Measurements from ENCODE around the gene ERC2. TPM values are rescaled to one million over a fixed set of nuclear protein-coding genes. Genes with fewer than 3 reads are reported as not detected.

ERC2 gene
- total RNA-seq, 1 donor from 2014 or later, result 7.4 TPM

- peak; percentile 66 for DNase-seq (ENCODE audit: low read depth)
- Histone ChIP-seq H3K9ac (ENCODE audit: low read length) (no peak overlapping the region), H3K36me3 (ENCODE audit: insufficient read depth, low read length) (no peaks in the 10 kb centered on the region), H3K27ac (ENCODE audit: low read depth, low read length) (no peak overlapping the region), H3K27me3 (ENCODE audit: insufficient read depth, low read length) (no peaks in the 10 kb centered on the region), H3K9me3 (ENCODE audit: insufficient read depth, low read depth, low read length) (no peaks in the 10 kb centered on the region), H2AFZ (ENCODE audit: low read depth, low read length) (no peak overlapping the region), H3K79me2 (ENCODE audit: insufficient read depth, low read length) (no peaks in the 10 kb centered on the region), H3K4me2 (ENCODE audit: low read length) (no peak overlapping the region), H3K4me3 (ENCODE audit: insufficient read depth, low read depth, low read length) (no peak overlapping the region), H4K20me1 (ENCODE audit: insufficient read depth, low read length) (no peaks in the 10 kb centered on the region), H3K4me1 (ENCODE audit: insufficient read depth, low read length) (peaks cover 3% of the 10 kb centered on the region)
- Mint-ChIP-seq H3K4me3 (ENCODE audit: unreplicated experiment) (no peak overlapping the region), H3K9me3 (ENCODE audit: unreplicated experiment) (no peaks in the 10 kb centered on the region), H3K27ac (ENCODE audit: unreplicated experiment) (no peak overlapping the region), H3K27me3 (ENCODE audit: low read depth, unreplicated experiment) (no peaks in the 10 kb centered on the region), H3K4me1 (ENCODE audit: low read depth, unreplicated experiment) (peaks cover 7% of the 10 kb centered on the region), H3K36me3 (ENCODE audit: low read depth, unreplicated experiment) (no peaks in the 10 kb centered on the region)
- no peak for FAIRE-seq
- no peak for TF ChIP-seq CTCF (IDR thresholded peaks at IDR 0.05; ENCODE audit: insufficient read depth, low read depth, low read length)
- no peak for TF ChIP-seq EZH2 (IDR thresholded peaks at IDR 0.05; ENCODE audit: insufficient read depth, low read length)
Observed at GRCh38 chr3:55885721-55886120, 582.5 kb downstream of the ERC2 start.

- Mint-ChIP-seq H3K4me1 (ENCODE audit: low read depth, unreplicated experiment) (peaks cover 12% of the 10 kb centered on the region), H3K36me3 (ENCODE audit: low read depth, unreplicated experiment) (no peaks in the 10 kb centered on the region), H3K27ac (ENCODE audit: unreplicated experiment) (no peak overlapping the region), H3K4me3 (ENCODE audit: unreplicated experiment) (no peak overlapping the region), H3K27me3 (ENCODE audit: low read depth, unreplicated experiment) (no peaks in the 10 kb centered on the region), H3K9me3 (ENCODE audit: unreplicated experiment) (no peaks in the 10 kb centered on the region)
- no peaks in the 10 kb centered on the region for H3K36me3 ChIP-seq (ENCODE audit: insufficient read depth, low read length)
- no peak overlapping the region for H3K4me3 ChIP-seq (ENCODE audit: insufficient read depth, low read depth, low read length)
- H3K27ac ChIP-seq (ENCODE audit: low read depth, low read length), result no peak overlapping the region
- H3K79me2 ChIP-seq (ENCODE audit: insufficient read depth, low read length), result no peaks in the 10 kb centered on the region
- no peak overlapping the region for H3K4me2 ChIP-seq (ENCODE audit: low read length)
- DNase-seq (ENCODE audit: low read depth) (no peak), FAIRE-seq (no peak)
- no peak for TF ChIP-seq CTCF (IDR thresholded peaks at IDR 0.05; ENCODE audit: insufficient read depth, low read depth, low read length)
- no peak for TF ChIP-seq EZH2 (IDR thresholded peaks at IDR 0.05; ENCODE audit: insufficient read depth, low read length)
- no peak overlapping the region for H3K9ac ChIP-seq (ENCODE audit: low read length)
- H3K9me3 ChIP-seq (ENCODE audit: insufficient read depth, low read depth, low read length), result no peaks in the 10 kb centered on the region
- H2AFZ ChIP-seq (ENCODE audit: low read depth, low read length), result no peak overlapping the region
- peaks cover 4% of the 10 kb centered on the region for H3K27me3 ChIP-seq (ENCODE audit: insufficient read depth, low read length)
- peaks cover 3% of the 10 kb centered on the region for H3K4me1 ChIP-seq (ENCODE audit: insufficient read depth, low read length)
- H4K20me1 ChIP-seq (ENCODE audit: insufficient read depth, low read length), result no peaks in the 10 kb centered on the region
Observed at GRCh38 chr3:55884491-55885285, 583.6 kb downstream of the ERC2 start.

GRCh38 chr3:55884066-55884465, 584.2 kb downstream of the ERC2 start:
- Histone ChIP-seq H3K4me3 (ENCODE audit: insufficient read depth, low read depth, low read length) (no peak overlapping the region), H4K20me1 (ENCODE audit: insufficient read depth, low read length) (no peaks in the 10 kb centered on the region), H3K9me3 (ENCODE audit: insufficient read depth, low read depth, low read length) (no peaks in the 10 kb centered on the region), H3K36me3 (ENCODE audit: insufficient read depth, low read length) (no peaks in the 10 kb centered on the region), H3K79me2 (ENCODE audit: insufficient read depth, low read length) (no peaks in the 10 kb centered on the region), H3K9ac (ENCODE audit: low read length) (no peak overlapping the region), H3K4me1 (ENCODE audit: insufficient read depth, low read length) (peaks cover 3% of the 10 kb centered on the region), H2AFZ (ENCODE audit: low read depth, low read length) (no peak overlapping the region), H3K4me2 (ENCODE audit: low read length) (no peak overlapping the region), H3K27me3 (ENCODE audit: insufficient read depth, low read length) (peaks cover 5% of the 10 kb centered on the region), H3K27ac (ENCODE audit: low read depth, low read length) (no peak overlapping the region)
- Mint-ChIP-seq H3K4me3 (ENCODE audit: unreplicated experiment) (no peak overlapping the region), H3K27ac (ENCODE audit: unreplicated experiment) (no peak overlapping the region), H3K4me1 (ENCODE audit: low read depth, unreplicated experiment) (peaks cover 18% of the 10 kb centered on the region), H3K36me3 (ENCODE audit: low read depth, unreplicated experiment) (no peaks in the 10 kb centered on the region), H3K27me3 (ENCODE audit: low read depth, unreplicated experiment) (no peaks in the 10 kb centered on the region), H3K9me3 (ENCODE audit: unreplicated experiment) (no peaks in the 10 kb centered on the region)
- TF ChIP-seq EZH2 (IDR thresholded peaks at IDR 0.05; ENCODE audit: insufficient read depth, low read length), result no peak
- TF ChIP-seq CTCF (IDR thresholded peaks at IDR 0.05; ENCODE audit: insufficient read depth, low read depth, low read length), result no peak
- FAIRE-seq (no peak), DNase-seq (ENCODE audit: low read depth) (no peak)

Measured in astrocyte (in vitro differentiated cells and primary cell).